Stimulated activated naive CD4-positive, alpha-beta T cell treated with Interleukin-2 at 50 U/mL for 16 hours (primary cell): ENCODE results near the gene B3GLCT.
"Not testable (repeated sequence)": the region's sequence is repeated elsewhere in the genome, so short reads cannot be mapped to it uniquely, and the experiment has no call there.

ENCODE experiments used
- DNase-seq: peaks from one replicate; lab custom pipeline; 2025; lab: John Stamatoyannopoulos, UW

B3GLCT gene

DNA sequence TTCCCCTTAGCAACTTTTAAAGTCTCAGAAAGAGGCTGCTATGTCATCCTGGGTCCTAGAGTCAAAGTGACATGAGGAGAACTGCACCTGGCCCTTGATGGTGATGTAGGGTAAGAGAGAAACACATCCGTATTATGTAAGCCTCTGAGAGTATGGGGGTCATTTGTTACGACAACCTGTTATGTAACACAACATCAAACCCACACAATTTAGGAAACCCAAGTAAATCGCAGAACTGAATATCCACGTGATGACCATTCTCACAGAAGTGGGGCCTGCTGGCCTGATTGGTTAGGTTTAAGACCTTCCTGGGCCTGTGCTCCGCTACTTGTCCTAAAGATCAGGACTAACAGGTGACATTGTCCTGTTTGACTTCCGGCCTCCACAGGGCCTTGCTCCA lies 15.3 kb upstream of the B3GLCT start:
- DNase-seq: no peak

DNA sequence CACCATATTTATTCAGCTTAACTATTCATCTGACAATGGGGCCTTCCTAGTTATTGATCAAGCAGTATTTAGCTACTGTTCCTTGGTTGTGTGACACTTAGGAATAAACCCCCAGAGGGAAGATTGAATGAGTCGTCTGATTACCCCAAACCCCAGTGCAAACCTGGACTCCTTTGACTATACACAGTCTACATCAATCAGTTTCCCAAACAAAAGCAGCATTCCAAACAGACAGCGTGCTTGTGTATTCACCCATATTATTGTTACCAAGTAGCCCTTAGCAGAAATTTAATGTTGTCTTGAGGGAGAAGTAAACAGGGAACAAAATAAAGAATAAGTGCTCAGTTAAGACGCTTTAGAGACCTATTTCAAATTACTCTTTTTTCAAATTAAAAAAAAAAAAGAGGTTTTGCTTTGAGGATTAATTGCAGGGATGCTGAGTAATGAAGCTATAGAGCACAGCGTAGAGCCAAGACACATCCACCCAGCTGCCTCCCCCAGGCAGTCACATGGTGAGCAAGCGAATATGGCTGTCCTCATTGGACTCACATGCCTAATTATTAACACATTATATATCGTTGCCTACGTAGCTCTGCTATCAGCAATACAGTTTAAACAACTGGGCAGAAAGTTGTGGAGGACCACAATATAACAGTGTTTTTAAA lies 14.7 kb upstream of the B3GLCT start:
- no peak for DNase-seq

DNA sequence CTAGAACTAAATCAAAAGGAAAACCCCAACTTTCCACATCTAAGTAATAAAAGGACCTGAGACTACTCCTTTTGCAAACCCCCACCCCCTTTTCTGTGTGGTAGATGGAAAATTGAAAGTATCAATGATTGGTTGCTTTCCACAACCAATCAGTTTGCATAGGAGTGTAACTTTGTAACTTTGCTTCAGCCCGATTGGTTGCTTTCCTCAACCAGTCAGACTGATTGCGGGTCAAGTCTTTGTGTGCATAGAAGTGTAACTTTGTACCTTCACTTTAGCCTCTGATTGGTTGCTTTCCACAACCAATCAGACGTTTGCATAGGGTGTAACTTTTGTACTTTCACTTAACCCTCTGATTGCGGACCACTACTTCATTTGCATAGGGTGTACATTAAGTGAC lies 8.0 kb upstream of the B3GLCT start:
- no peak for DNase-seq

DNA sequence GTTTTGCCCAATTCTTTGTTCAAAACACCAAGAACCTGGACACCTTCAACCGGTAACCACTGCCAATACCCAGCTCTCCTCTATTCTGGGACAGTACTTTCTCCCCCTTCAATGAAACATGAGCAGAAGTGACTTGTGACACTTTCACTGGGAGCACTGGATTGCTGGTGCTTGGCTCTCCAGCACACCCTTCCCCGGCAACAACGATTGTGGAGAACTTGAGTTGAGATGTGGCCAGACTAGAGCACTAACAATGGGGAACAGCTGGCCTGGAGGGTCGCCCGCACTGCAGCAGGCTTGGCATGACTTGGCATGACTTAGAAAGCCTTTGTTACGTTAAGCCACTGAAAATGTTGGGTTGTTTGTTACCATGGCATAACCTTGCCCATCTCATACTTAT lies 7.5 kb upstream of the B3GLCT start:
- DNase-seq: no peak

DNA sequence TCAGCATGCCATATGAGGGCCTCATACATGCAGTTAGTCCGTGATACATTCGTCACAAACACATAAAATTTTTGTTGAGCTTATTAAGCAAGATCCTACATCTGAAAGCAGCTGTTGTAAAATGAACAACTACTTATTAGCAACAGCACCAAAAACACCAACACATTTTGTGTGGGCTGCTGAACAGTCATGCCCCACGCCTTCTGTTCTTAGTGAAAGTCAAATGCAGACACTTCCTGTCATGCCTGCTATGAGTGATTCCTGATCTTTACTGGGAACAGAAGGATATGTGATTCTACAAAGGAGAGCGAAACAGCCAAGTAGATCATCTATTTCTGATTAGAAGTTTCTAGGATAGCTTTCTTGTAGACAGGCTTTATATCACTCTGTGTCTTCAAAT lies 4.2 kb upstream of the B3GLCT start:
- no peak for DNase-seq

DNA sequence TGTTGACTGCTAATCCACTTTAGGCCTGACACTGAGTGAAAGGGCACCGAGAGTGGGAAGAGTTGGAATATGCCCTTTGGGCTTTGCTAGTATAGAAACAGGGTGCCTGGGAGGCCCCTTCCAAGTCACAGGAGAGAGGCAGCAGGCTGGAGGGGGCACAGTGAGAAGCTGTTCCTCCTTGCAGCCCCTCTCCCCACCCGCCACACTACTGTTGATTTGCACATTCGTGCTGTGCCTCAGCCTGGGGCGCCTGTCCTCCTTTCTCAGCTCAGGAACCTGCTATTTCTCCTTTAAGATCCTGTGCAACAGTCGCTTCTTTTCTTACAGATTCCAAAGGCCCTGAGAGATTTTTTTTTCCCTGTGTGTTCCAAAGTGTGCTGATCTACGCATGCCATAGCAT lies 2.8 kb upstream of the B3GLCT start:
- DNase-seq: no peak

DNA sequence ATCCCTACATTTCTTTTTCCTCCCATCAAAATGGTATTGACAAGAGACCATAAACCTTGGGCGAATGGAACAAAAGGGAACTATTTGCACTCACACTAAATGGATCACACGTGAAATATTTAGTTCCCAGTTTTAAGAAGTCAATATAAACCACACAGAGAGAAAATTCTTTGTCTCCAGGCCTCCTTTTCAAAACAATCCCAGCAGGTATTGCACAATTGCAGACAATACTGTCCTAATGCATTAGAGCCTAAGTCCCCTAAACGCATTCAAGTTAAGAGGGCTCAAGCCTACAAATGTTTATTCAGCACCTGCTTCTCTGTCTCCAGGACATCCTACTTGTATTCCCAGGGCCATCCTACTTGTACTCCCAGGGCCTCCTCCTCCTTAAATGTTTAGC lies 1.3 kb upstream of the B3GLCT start:
- no peak for DNase-seq

DNA sequence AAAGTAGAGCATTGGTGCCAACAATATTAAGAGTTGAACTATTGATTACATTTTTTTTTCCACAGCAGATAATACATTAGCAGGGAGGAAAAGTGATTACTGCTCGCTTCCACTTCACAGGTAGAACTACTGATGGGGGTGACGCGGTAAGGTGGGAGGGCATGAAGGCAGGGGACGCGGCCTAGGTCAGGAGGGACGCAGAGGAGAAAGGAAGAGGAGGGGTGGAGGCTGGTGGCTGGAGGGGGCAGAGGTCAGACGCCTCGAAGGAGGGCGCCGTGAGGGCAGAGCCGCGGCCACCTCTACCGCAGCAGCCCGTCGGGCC lies 287 bp upstream of the B3GLCT start:
- no peak for DNase-seq

DNA sequence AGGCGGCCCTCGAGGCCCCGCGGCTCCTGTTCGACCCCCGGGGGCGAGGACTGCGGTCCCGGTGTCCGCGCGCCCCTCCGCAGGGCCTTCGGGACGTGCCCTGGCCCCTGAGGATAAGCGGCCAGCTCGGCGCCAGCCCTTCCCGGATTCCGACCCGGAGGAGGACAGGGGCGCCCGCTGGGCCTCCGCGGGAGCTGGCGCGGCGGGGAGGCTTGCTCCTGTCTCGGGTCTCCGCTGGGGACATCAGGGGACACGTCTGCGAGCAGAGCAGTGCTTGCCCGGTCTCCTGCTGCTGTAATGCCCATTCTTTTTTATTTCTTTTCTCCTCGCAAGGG lies 829 bp downstream of the B3GLCT start:
- peak; percentile 35 for DNase-seq

DNA sequence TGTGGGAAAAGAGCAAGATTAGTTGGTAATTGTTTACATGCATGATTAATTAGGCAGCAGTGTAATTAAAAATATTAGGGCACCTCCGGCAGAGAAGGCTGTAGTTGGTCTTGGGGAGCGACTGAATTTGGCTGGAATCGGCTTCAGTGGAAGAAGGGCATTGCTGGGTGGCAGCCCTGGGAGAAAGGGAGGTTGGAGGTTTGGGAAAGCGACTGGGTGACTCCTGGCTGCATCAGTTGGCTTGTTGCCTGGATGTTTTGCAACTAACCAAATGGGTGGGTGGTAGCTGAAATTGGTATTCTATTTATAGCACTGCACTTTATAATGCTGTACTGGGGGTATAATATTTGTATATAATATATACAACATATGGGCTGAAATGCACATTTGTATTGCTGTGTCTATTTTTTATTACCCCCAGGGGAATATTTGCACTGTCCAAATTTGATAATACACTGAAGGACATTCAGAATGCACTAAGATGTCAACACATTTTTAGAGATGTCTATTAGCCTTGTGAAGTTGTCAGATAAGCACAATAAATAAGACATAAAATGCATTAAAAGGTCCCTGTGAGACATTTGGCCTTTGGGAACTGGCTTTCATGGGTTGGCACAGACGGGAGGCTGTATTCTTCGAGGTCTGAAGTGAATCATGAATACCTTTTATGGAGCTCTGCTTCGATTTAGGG lies 1.7 kb downstream of the B3GLCT start:
- no peak for DNase-seq

DNA sequence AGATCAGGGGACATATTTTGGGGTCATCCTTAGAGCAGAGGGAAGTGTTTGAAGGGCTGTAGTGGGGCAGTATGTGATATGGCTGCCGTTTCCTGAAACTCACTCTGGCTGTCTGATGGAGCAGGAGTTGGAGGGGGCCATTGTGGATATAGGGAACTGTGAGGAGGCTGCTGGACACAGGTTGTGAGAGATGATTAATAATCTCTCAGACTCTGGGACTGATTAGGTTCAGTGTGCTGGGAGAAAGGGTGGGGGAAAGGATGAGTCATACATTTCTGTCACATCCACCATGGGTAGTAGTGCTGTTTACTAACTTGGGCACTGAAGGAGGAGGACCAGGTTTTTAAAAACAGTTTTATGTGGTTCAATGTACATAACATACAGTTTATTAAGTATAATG lies 4.8 kb downstream of the B3GLCT start:
- no peak for DNase-seq

DNA sequence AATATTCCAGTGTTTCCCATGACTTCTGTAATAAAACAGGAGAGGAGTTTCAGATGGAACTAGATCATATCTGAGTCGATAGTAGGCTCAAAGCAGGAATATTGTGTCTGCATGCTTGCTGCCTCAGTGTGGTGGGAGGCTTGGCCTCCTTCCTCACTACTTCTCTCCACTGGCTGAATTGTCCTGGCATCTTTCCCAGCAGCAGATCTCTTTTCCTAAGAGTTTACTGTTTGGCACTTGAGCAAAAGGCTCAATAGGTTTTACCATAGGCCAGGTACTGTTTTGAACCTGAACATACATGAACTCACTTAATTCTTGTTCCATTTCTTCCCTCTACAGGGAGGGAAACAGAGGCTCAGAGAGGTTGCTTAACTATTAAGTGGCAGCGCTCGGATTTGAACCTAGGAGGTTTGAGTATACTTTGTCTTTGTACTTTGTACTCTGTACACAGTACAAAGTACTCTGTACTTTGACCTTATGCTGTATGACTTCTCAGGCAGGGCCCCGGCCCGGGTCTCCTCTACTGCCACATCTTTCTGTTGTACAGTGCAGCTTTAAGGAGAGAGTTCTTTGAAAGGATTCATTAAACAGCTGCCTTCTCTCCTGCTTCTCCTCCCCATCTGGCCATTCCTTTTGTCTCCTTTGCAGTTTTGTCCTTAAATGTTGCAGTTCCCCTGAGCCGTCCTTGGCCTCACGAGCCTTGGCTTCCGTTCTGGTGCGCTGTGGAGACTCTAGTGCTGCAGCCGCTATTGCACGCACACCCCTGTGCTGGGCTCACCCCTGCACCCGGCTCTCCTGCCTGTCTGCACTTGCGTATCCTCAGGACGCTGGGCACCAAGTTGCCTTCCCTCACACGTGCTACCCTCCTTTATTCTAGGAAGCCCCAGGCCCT lies 8.1 kb downstream of the B3GLCT start:
- no peak for DNase-seq

DNA sequence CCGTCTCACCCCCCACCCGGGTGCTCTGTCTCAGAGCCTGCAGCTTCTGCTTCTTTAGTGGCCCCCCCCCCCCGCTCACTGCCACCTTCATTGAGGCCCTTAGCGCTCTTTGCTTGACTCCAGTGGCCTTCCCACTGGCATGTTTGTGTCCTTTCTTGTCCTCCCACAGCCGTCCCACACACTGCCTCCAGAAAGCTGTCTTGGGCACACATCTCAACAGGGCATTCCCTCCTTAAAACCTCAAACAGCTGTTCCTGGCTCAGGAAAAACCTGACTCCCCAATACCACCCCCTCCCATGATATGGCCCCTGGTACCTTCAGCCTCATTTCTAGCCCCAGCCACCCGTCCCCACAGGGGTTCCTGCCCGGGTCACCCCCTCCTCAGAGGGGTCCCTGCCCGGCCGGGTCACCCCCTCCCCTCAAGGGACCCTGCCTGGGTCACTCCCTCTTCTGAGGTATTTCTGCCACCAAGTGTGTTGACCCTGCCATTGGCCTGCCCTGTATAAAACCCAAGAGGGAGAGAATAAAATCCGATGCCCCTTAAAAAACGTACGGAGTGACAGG lies 8.9 kb downstream of the B3GLCT start:
- no peak for DNase-seq

DNA sequence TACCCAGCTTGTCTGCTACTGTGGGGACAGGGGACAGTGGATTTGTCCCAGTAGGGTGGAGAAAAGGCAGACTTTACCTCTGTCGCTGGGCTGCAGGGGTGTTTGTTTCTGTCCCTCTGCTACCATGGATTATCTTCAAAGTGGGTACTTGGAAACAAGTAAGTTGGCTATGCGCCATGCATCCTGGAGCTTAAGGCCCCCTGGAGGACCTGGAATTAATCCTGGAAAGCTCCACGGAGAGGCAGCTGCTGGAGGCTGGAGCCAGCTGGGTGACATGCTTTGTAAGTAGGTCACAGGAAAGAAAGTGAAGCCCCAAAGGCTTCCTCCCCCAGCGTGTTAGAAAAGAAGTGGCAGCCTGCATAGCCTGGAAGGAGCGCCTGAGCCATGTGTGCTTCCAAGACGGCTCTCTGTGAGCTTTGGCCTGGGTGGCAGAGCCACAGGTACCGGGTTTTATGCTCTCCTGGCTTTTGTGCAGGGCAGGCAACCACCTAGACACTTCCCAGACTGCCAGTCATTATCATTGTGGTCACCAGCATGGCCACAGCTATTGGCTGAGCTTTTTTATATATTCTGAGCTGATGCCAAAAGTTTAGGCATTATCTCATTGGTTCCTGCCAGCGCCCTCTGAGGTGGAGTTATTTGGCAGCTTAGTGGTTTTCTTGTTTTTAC lies 9.5 kb downstream of the B3GLCT start:
- DNase-seq: no peak

DNA sequence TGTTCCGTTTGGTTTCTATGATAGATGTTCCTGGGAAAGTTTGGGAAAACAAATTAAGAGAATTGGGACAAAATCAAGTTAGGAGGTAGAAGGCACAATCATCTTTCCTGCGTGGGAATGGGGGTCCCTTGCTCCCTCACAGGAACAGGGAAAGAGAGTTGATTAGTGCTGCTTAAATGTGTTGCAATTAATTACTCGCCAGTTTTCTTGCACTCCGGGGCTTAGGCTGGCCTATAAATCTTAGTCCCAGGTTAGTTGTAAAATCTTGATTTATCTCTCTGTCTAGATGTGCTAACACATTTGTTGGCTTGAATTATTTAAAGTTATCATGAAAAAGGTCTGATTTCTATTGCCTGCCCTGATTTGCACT lies 10.1 kb downstream of the B3GLCT start:
- DNase-seq: no peak

DNA sequence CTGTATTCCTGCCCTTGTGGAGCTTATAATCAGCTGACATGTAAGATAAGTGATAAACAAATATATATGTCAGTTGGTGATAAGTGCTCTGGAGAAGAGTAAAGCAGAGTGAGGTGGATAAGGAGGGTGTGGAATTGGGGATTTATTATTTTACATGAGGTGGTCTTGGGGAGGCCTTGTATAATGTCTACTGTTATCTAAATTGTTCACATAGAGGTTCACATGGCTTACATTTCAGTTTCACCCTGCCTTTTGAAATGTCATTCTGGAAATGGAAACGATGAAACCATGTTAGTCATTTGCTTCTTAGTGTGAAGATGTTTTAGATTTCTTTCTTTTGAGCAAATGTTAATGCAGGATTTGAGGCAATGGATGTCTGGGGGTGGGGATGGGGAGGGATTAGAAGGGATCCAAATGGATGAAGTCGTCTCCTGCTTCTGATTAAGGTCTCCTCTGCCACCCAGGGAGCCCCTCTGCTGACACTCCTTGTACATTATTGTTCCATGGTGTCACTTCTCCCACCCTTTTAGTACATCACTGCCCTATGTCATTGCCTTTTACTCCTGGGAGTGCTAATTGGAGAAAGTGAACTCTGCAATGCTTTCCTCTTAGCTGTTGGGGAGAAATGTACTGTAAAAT lies 14.0 kb downstream of the B3GLCT start:
- DNase-seq: no peak

DNA sequence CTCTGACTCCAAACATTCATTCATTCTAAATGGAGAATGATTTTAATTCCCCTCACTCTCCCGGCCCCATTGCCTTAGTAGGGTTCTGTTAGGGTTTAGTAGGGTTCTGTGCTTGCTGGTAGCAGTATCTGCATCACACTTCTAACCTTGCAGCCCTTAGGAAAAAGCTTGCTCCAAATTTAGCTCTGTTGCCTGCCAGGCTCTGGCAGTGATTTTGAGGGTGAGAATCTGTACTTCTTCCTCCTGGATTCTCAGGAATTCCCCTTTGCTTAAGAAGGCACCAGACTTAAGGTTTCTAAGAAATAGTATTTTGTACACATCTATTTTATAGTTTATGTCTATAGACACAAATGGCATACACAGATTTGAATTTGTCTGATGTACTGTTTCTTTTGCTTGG lies 14.7 kb downstream of the B3GLCT start:
- DNase-seq: no peak

DNA sequence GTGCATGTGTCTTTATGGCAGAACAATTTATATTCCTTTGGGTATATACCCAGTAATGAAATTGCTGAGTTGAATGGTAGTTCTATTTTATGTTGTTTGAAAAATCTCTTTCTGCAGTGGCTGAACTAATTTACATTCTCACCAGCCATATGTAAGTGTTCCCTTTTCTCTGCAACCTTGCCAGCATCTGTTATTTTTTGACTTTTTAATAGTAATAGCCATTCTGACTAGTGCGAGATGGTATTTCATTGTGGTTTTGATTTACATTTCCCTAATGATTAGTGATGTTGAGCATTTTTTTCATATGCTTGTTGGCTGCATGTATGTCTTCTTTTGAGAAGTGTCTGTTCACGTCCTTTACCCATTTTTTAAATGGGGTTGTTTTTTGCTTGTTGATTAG lies 17.1 kb downstream of the B3GLCT start:
- DNase-seq: not testable (repeated sequence)

DNA sequence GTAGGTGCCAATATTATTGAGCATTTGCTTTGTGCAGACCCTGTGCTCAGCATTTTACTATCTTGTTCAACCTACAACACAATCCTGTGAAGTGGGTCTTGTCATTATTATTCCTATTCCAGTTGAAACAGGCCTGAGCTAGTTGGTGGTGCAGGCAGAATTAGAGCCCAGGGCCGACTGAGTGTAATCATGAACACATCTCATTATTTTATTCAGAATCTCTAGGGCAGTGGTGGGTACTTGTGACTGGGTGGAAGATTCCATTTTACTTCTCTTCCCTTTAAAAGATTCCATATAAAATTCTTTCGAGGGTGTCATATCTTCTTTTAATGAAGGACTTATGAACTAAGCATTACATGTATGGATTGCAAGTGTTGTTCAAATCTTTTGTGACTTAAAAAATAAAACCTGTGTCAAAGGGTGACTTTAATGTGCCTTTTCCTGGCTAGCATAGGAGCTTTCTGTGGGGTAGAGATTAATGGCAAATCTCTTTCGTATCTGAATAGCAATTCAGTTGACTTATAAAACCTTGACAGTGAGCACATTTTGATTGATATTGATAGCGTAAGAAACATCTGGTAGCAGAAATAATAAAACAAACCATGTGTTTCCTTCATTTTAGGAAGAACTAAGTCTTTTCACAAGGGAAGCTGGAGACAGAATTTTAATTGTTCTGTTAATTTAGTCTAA lies 20.3 kb downstream of the B3GLCT start:
- DNase-seq: no peak

DNA sequence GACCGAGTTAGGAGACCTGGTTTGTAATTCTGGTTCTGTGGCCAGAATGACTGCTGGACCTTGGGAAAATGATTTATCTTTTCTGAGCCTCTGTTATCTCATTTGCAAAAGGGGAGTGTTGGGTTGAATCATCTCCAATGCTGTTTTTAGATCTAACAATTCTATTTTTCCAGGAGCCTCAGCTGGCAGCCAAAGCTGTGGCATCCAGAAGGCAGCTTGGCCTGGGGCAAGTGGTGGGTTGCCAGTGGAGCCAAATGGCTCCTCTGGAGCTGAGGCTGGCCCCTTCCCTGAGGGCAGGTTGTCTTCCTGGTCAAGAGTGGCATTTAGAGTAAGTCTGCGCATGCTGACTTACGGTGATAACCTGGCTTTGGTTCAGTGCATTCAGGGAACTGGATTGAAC lies 21.3 kb downstream of the B3GLCT start:
- DNase-seq: no peak

DNA sequence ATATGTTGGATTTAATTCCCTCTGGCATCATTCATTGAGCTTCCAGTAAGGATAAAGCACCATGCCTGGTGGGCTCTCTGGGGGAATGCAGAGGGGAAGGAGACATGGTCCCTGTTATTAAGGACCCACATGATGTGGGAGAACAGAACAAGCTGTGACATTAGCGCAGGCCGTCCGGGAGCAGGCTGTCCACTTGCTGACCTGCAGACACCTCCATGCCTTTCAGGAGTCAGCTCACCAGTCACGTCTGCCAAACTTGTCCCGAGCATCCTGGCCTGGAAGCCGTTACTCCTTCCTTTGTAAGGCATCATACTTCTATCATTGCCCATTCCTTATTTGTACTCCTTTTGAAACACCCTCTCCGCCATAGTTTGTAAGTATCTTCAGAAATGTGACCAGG lies 23.4 kb downstream of the B3GLCT start:
- no peak for DNase-seq

DNA sequence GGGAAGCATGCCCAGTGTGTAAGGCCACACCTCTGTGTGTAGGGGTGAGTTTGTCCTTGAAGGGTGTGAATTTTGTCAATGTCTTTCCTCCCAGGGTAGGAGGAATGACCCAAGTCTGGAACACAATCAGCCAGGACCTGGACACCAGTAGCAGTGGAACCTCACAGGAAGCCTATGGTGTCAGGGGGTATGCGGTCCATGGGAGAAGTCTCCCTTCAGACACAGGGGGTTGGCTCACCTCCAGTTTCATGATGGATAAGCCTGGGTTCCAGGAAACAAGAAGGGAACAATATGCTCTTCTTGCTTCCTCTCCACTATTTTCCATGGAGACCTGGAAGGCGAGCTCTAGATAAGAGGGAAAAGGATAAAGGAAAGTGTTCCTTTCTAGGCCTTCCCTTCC lies 23.9 kb downstream of the B3GLCT start:
- no peak for DNase-seq
